ENCODE results near the gene MICOS13.

DNA sequence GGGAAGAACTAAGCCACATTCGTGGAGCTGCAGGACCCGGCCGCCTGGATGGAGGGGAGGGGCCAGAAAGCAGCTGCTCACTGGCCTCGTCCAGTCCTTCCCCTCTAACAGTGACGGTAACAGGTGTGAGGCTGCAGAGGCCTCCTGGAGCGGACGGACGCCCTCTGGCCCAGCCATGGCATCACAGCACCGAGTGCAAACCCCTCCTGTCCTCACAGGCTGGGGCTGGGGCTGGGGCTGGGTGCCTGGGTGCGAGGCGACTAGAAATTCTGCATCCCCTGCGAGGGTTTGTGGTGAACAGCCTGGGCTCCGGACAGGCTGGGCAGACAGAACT is 3.6 kb downstream of the MICOS13 start:
- TF ChIP-seq POLR2A (IDR thresholded peaks at IDR 0.05; ENCODE audit: low read depth), result no peak
- no peak for TF ChIP-seq EP300 (IDR thresholded peaks at IDR 0.05)
- TF ChIP-seq, protein P1, sequence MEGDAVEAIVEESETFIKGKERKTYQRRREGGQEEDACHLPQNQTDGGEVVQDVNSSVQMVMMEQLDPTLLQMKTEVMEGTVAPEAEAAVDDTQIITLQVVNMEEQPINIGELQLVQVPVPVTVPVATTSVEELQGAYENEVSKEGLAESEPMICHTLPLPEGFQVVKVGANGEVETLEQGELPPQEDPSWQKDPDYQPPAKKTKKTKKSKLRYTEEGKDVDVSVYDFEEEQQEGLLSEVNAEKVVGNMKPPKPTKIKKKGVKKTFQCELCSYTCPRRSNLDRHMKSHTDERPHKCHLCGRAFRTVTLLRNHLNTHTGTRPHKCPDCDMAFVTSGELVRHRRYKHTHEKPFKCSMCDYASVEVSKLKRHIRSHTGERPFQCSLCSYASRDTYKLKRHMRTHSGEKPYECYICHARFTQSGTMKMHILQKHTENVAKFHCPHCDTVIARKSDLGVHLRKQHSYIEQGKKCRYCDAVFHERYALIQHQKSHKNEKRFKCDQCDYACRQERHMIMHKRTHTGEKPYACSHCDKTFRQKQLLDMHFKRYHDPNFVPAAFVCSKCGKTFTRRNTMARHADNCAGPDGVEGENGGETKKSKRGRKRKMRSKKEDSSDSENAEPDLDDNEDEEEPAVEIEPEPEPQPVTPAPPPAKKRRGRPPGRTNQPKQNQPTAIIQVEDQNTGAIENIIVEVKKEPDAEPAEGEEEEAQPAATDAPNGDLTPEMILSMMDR (IDR thresholded peaks at IDR 0.05), result no peak
- no peak for TF ChIP-seq POLR2AphosphoS5 (IDR thresholded peaks at IDR 0.05)

Measured in esophagus muscularis mucosa (tissue), 4 donors.